H1 (cell line): Measurements from ENCODE around the gene ALX1. TPM values are rescaled to one million over a fixed set of nuclear protein-coding genes. Genes with fewer than 3 reads are reported as not detected.

Experiments used
- CTCF ChIA-PET: fragments of 300-600 bp; sonication (Branson Sonifier 250); formaldehyde crosslinking; loops from one replicate; lab custom pipeline; 2021; ENCODE audit not compliant: partially characterized antibody; lab: Charles Lee
- POLR2A ChIA-PET: fragments of 300-600 bp; sonication (Branson Sonifier 250); formaldehyde crosslinking; loops from one replicate; lab custom pipeline; 2021; ENCODE audit warnings: inconsistent platforms; ENCODE audit not compliant: partially characterized antibody; lab: Charles Lee
- DNase-seq, 2 experiments: peaks; one replicate each; pipeline versions ENCODE4 v3.0.0 to v3.0.0-alpha.2; 2010 to 2022; ENCODE audit warnings: low spot score in 2 of 2, low read depth in 1 of 2, mixed read lengths in 1 of 2
- FAIRE-seq: peaks from 2 replicates; lab custom pipeline; 2011; peaks lifted over from hg19 to GRCh38; lab: Jason Lieb, UNC
- H2AFZ ChIP-seq: 2 replicates; pipeline ENCODE4 v1.8.1; 2012; ENCODE audit warnings: low read length, inconsistent platforms
- H2AK5ac ChIP-seq: 2 replicates; pipeline ENCODE4 v1.6.1; 2013; ENCODE audit warnings: low read depth, low read length
- H2BK120ac ChIP-seq: replicated peaks from 2 replicates; pipeline ENCODE3; 2013; ENCODE audit warnings: low read depth, low read length, inconsistent platforms
- H2BK12ac ChIP-seq: 2 replicates; pipeline ENCODE4 v1.6.1; 2013; ENCODE audit warnings: low read depth, low read length
- H2BK15ac ChIP-seq: 2 replicates; pipeline ENCODE4 v1.6.1; 2013; ENCODE audit warnings: low read length
- H2BK20ac ChIP-seq: 2 replicates; pipeline ENCODE4 v1.6.1; 2013; ENCODE audit warnings: low read length
- H2BK5ac ChIP-seq: 2 replicates; pipeline ENCODE4 v1.6.1; 2013; ENCODE audit warnings: low read depth, low read length
- H3K14ac ChIP-seq: 2 replicates; pipeline ENCODE4 v1.6.1; 2013; ENCODE audit warnings: inconsistent platforms; ENCODE audit not compliant: insufficient read length
- H3K18ac ChIP-seq: 2 replicates; pipeline ENCODE4 v1.6.1; 2013; ENCODE audit warnings: low read length; ENCODE audit errors: extremely low read depth
- H3K23ac ChIP-seq: 2 replicates; pipeline ENCODE4 v1.6.1; 2013; ENCODE audit warnings: inconsistent platforms; ENCODE audit not compliant: insufficient read length
- H3K23me2 ChIP-seq: 2 replicates; pipeline ENCODE4 v1.6.1; 2013; ENCODE audit warnings: low read depth, low read length
- H3K27ac ChIP-seq: 2 replicates; pipeline ENCODE4 v1.6.1; 2011; ENCODE audit warnings: low read depth, low read length, inconsistent platforms
- H3K27me3 ChIP-seq, 4 experiments: replicated peaks in 1 of 4; 1 replicate in 1 of 4; 2 replicates in 3 of 4; pipeline versions ENCODE4 v1.6.1 to v1.8.1; 2011 to 2013; ENCODE audit warnings: low read length in 3 of 4, mild to moderate bottlenecking in 3 of 4, inconsistent platforms in 2 of 4, mixed read lengths in 2 of 4, moderate library complexity in 1 of 4; ENCODE audit not compliant: control insufficient read depth in 3 of 4, insufficient read depth in 3 of 4; ENCODE audit errors: extremely low read depth in 1 of 4
- H3K36me3 ChIP-seq, 4 experiments: 2 replicates each; pipeline versions ENCODE4 v1.6.1 to v1.8.1; 2011 to 2013; ENCODE audit warnings: mild to moderate bottlenecking in 4 of 4, low read length in 3 of 4, moderate library complexity in 2 of 4, control low read depth in 1 of 4, inconsistent platforms in 1 of 4; ENCODE audit not compliant: insufficient read depth in 4 of 4, control insufficient read depth in 2 of 4
- H3K4ac ChIP-seq: replicated peaks from 2 replicates; pipeline ENCODE3; 2013; ENCODE audit warnings: low read length, low read depth, mixed read lengths, inconsistent platforms; ENCODE audit not compliant: insufficient read length
- H3K4me1 ChIP-seq, 4 experiments: replicated peaks in 1 of 4; 1 replicate in 1 of 4; 2 replicates in 3 of 4; pipeline versions ENCODE4 v1.6.1 to v1.8.1; 2011 to 2013; ENCODE audit warnings: low read length in 3 of 4, inconsistent platforms in 2 of 4, mixed read lengths in 1 of 4; ENCODE audit not compliant: insufficient read depth in 4 of 4, control insufficient read depth in 3 of 4
- H3K4me2 ChIP-seq, 2 experiments: 2 replicates each; pipeline versions ENCODE4 v1.6.1 to v1.8.1; 2011 to 2013; ENCODE audit warnings: low read depth in 2 of 2, low read length in 2 of 2, control low read depth in 1 of 2, inconsistent platforms in 1 of 2, mild to moderate bottlenecking in 1 of 2; ENCODE audit not compliant: insufficient read depth in 1 of 2
- H3K4me3 ChIP-seq, 4 experiments: fragments of 200-600, 300-600 bp in 1 of 4; sonication (generic), shearing (Covaris generic), sonication (Bioruptor Twin) in 1 of 4; 2 replicates each; pipeline versions ENCODE4 v1.5.1 to v1.8.1; 2011 to 2016; ENCODE audit warnings: low read length in 4 of 4, low read depth in 3 of 4, control low read depth in 2 of 4, inconsistent platforms in 2 of 4, mild to moderate bottlenecking in 2 of 4, mixed read lengths in 1 of 4, moderate library complexity in 1 of 4; ENCODE audit not compliant: insufficient read depth in 2 of 4; ENCODE audit errors: extremely low read depth in 1 of 4
- H3K56ac ChIP-seq: replicated peaks from 2 replicates; pipeline ENCODE3; 2013; ENCODE audit warnings: low read depth, mild to moderate bottlenecking, mixed read lengths, low read length, inconsistent platforms; ENCODE audit not compliant: insufficient read length
- H3K79me1 ChIP-seq: 2 replicates; pipeline ENCODE4 v1.6.1; 2013; ENCODE audit warnings: low read depth, low read length, control low read depth
- H3K79me2 ChIP-seq, 2 experiments: 2 replicates each; pipeline versions ENCODE4 v1.6.1 to v1.8.1; 2012 to 2013; ENCODE audit warnings: low read length in 2 of 2, mild to moderate bottlenecking in 2 of 2, inconsistent platforms in 1 of 2; ENCODE audit not compliant: insufficient read depth in 2 of 2, control insufficient read depth in 1 of 2
- H3K9ac ChIP-seq, 4 experiments: replicated peaks in 1 of 4; 1 replicate in 1 of 4; 2 replicates in 3 of 4; pipeline versions ENCODE4 v1.6.1 to v1.8.1; 2011 to 2013; ENCODE audit warnings: low read depth in 3 of 4, low read length in 3 of 4, control low read depth in 2 of 4, mild to moderate bottlenecking in 2 of 4, moderate library complexity in 2 of 4, inconsistent platforms in 1 of 4; ENCODE audit errors: extremely low read depth in 1 of 4
- H3K9me3 ChIP-seq, 2 experiments: 2 replicates each; pipeline versions ENCODE4 v1.6.1 to v1.8.1; 2012 to 2013; ENCODE audit warnings: mild to moderate bottlenecking in 2 of 2, moderate library complexity in 2 of 2, control low read depth in 1 of 2, inconsistent platforms in 1 of 2, low read depth in 1 of 2, low read length in 1 of 2, mixed read lengths in 1 of 2; ENCODE audit not compliant: insufficient read depth in 2 of 2
- H4K20me1 ChIP-seq, 2 experiments: replicated peaks in 1 of 2; 2 replicates each; pipeline versions ENCODE3 to v1.8.1; 2011 to 2013; ENCODE audit warnings: inconsistent platforms in 2 of 2, low read length in 2 of 2, mild to moderate bottlenecking in 1 of 2; ENCODE audit not compliant: insufficient read depth in 2 of 2, control insufficient read depth in 1 of 2
- H4K5ac ChIP-seq: 2 replicates; pipeline ENCODE4 v1.6.1; 2013; ENCODE audit warnings: low read length, low read depth, mixed read lengths, inconsistent platforms; ENCODE audit not compliant: insufficient read length
- H4K8ac ChIP-seq: 2 replicates; pipeline ENCODE4 v1.8.0; 2013; ENCODE audit warnings: mild to moderate bottlenecking, moderate library complexity, low read length, inconsistent platforms; ENCODE audit not compliant: insufficient read depth; ENCODE audit errors: extremely low read depth
- H4K91ac ChIP-seq: replicated peaks from 2 replicates; pipeline ENCODE3; 2013; ENCODE audit warnings: low read length, mixed read lengths, inconsistent platforms; ENCODE audit not compliant: insufficient read length
- CHD2 ChIP-seq: IDR thresholded peaks from 2 replicates; pipeline ENCODE4 v1.6.1; 2012; ENCODE audit warnings: low read length, improper control_type of control experiment
- WGBS, 2 experiments: shearing (Covaris generic) in 1 of 2; methylation state at CpG; one replicate each; pipeline versions ENCODE4 v1.1.6 to v1.1.7; 2013 to 2015; ENCODE audit warnings: low lambda C conversion rate in 2 of 2, mixed read lengths in 2 of 2, inconsistent platforms in 1 of 2, low coverage in 1 of 2, missing lambda C conversion rate in 1 of 2; ENCODE audit not compliant: insufficient replicate concordance in 2 of 2, insufficient coverage in 1 of 2, insufficient read length in 1 of 2; ENCODE audit errors: extremely low coverage in 1 of 2, missing lambda C conversion rate in 1 of 2; 5-methylcytosine and 5-hydroxymethylcytosine counted together
- polyA plus RNA-seq, 7 experiments: library from polyadenylated mRNA; depleted of rRNA in 3 of 7; stranded (reverse) in 5 of 7; unstranded in 2 of 7; fragments of >200 nt in 5 of 7; fragments of 200-250 nt in 2 of 7; gene quantifications; 1 replicate in 5 of 7; 2 replicates in 1 of 7; 4 replicates in 1 of 7; pipeline versions ENCODE4 v1.2.1 to v1.2.3, GENCODE V29; 2011 to 2013; ENCODE audit warnings: missing spikeins in 2 of 7, mixed read lengths in 2 of 7
- total RNA-seq: library from RNA; stranded (reverse); fragmentation: NEBNext Ultra II Directional; extraction: Animal tissue kit (Norgen Biotek cat#: 25700); gene quantifications from 2 replicates; pipeline ENCODE4 v1.2.1, GENCODE V29; 2021

Gene ALX1
- total and polyA plus RNA-seq, 2 of the 8 experiments (the other 6 are each of a cell fraction or from before 2014, with no cell fraction given), result 0.41 to 0.73 TPM

DNA sequence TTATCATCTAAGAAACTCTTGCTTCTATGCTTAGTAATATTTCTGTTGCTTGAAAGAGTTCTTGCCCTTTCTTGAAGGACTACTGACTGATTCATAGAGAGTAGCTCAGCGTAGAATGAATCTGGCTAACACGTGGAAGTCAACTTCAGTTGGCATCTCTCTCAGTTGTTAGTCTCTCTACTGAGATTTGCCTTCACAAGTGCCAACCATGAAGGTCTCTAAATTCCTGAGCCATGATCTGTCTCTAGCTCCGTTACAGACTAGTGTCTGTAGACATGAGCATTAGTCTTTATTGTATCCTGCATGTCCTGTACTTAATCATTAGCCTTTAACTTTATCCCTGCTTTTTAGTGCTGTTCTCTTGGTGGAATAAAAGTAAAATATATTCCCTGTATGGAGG, 19.1 kb upstream of the ALX1 start:
- H3K23ac ChIP-seq, result no peak overlapping the region
- no peaks in the 10 kb centered on the region for H3K36me3 ChIP-seq
- no peak overlapping the region for H3K27ac ChIP-seq
- H3K27me3 ChIP-seq, result no peaks in the 10 kb centered on the region
- no peak overlapping the region for H3K18ac ChIP-seq
- H2BK20ac ChIP-seq, result no peak overlapping the region
- no peak overlapping the region for H3K56ac ChIP-seq
- H3K4ac ChIP-seq, result no peak overlapping the region
- H4K91ac ChIP-seq, result no peak overlapping the region
- H3K9me3 ChIP-seq, result no peaks in the 10 kb centered on the region
- no peak for FAIRE-seq
- no peak overlapping the region for H3K4me2 ChIP-seq
- no peak overlapping the region for H2BK5ac ChIP-seq
- H4K5ac ChIP-seq, result no peak overlapping the region
- no peak overlapping the region for H3K9ac ChIP-seq
- no peak for DNase-seq
- H3K14ac ChIP-seq, result no peak overlapping the region
- H2BK15ac ChIP-seq, result no peak overlapping the region
- H3K23me2 ChIP-seq, result no peaks in the 10 kb centered on the region
- no peak overlapping the region for H2BK120ac ChIP-seq
- no peaks in the 10 kb centered on the region for H3K79me2 ChIP-seq
- H3K79me1 ChIP-seq, result no peaks in the 10 kb centered on the region
- 79% methylated on average over 3 of the region's 3 CpGs; no CpG with 5 or more reads in 1 of the 2 experiments for WGBS, 2 experiments
- H2AK5ac ChIP-seq, result no peak overlapping the region
- POLR2A ChIA-PET, result no interaction called here
- TF ChIP-seq CHD2, result no peak
- H4K8ac ChIP-seq, result no peak overlapping the region
- CTCF ChIA-PET, result interaction anchor here (0.8 to 2.0 kb wide), 3 partner anchors 9 to 50 kb away, joined by 3 to 7 read pairs (median 3); no protein-coding TSS in a partner anchor
- H4K20me1 ChIP-seq, result no peaks in the 10 kb centered on the region
- H3K4me1 ChIP-seq, result no peaks in the 10 kb centered on the region
- H2BK12ac ChIP-seq, result no peak overlapping the region
- no peak overlapping the region for H3K4me3 ChIP-seq
- H2AFZ ChIP-seq, result no peak overlapping the region
